Stimulated activated naive CD4-positive, alpha-beta T cell (primary cell): ENCODE data around the gene FSTL4.
A peak's percentile ranks its signal among the peaks of the same experiment; 100 is the strongest.
"Not testable (repeated sequence)": the region's sequence is repeated elsewhere in the genome, so short reads cannot be mapped to it uniquely, and the experiment has no call there.

Experiments used
- DNase-seq, 6 experiments: peaks; one replicate each; lab custom pipeline; 2025; lab: John Stamatoyannopoulos, UW

The FSTL4 gene

GRCh38 chr5:133222040-133222439, 390.3 kb downstream of the FSTL4 start:
- no peak for DNase-seq

DNA sequence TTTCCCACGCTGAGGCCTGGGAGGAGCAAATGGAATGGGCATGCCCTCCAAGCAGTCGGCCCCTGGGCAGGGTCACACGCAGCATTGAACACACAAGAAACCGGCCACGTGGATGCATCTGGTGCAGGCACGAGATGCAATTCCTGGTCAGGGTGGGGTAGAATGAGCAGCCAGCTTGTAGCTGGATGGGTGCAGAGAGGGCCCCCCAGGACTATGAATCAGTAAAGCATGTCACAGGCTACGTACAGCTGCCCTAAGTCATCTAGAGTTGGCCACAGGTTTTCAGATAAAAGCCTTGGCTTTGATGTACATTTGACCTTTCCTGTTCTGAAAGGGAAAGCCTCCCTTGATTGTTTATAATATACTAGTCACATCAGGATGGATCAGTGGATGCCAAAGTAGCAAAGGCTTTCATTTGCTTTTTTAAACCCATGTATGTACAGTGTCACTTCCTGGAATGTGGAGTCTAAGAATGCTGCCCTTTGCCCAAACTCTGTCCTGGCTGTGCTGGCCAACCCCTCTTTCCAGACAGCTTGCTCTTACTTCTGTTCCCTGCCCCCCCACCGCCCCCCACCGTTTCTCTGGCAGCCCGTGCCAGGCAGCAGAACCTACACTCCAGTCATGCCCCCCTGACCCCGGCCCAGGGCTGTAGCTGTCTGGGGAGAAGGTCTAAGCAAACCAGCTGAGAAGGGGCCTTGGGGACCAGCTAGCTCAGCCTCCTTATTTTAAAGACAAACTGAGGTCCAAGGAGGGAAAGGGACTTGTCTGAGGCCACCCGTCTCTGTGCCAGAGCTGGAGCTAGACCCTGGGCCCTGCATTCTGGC, 391.3 kb downstream of the FSTL4 start:
- DNase-seq, result no peak

- peak in 1 of 6 experiments; percentile 2 for DNase-seq
Measured at GRCh38 chr5:133219296-133219695, 393.0 kb downstream of the FSTL4 start.

DNA sequence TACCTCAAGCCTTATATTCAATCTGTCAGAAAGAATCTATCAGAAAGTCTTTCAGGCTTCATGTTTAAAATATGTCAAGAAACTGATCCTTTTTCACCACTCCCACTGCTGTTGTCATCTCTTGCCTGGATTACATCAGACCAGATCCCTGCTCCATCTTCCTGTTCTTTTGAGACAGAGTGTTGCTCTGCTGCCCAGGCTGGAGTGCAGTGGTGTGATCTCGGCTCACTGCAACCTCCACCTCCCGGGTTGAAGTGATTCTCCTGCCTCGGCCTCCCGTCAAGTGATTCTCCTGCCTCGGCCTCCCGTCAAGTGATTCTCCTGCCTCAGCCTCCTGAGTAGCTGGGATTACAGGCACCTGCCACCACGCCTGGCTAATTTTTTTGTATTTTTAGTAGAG, 396.2 kb downstream of the FSTL4 start:
- DNase-seq, result not testable (repeated sequence)

DNA sequence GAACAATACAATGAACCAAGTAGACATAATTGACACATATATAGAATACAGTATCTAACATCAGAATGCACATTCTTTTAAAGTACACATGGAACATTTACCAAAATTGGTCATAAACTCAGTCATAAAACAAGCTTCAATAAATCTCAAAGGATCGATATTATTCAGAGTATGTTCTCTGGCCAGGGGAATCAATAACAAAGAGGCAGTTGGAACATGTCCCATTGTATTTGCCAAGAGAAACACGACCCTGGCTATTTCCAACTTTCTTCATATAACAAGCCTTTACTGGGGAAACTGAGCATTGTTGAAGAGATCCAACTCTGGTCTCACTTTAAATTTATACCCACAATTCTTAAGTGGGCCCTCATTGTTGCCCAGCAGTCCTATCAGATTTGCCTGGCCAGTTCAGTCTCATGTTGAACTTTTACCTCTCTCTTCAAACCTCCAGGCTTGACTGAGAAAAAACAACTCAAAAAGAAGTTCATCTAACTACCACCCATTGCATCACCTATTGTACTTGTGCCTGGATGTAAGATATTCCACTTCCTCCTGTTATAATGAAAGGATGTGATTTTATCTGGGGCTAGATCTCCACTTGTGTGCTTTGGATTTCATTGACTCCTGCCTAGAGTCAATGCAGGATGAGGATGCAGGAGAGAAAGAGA, 398.1 kb downstream of the FSTL4 start:
- no peak for DNase-seq

GRCh38 chr5:133205649-133206048, 406.7 kb downstream of the FSTL4 start:
- no peak for DNase-seq

DNA sequence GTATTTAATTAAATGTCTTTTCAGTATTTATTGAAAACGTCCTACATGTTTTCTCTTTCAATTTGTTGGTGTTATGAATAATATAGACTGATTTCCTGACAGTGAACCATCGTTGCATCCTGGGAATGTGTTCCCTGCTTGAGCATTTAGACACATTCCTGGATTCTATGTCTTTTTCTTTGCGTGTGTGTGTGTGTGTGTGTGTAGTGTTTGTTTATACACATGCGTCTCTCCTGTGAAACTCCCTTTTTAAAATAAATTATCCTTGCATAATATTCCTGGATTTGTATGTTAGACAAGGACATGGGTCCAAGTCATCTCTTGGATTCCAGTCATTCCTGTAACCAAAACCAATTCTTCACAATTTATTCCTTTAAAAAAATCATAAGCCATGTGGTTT, 407.1 kb downstream of the FSTL4 start:
- no peak for DNase-seq

GRCh38 chr5:133203317-133204305, 408.7 kb downstream of the FSTL4 start:
- no peak for DNase-seq

DNA sequence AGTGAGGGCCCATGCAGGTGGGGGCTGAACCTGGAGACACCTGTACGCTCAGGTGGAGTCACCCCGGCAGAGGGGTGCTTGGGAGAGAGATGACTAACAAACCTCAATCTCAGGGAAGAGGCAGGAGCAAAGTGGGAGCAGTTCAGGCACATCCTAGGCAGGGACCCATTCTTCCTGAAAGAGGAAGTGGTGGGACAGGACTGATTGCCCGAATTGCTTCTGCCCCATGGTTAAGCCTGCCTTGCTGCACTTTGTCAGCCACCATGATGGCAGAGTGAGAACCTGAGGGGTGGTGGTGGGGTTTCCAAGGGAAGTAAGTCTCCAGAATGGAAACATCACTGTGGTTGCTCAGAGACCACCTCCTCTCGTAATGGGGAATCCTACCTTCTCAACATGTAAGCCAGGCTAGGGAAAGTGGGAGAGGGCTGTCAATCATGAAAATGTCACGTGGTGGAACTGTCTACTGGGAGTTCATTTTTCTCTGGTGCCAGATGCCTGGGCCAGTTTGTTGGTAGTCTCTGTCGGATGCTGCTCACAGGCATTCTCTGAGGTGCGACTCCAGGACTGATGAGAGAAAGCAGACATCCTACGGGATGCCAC, 410.2 kb downstream of the FSTL4 start:
- DNase-seq, result no peak

- no peak for DNase-seq
Measured at GRCh38 chr5:133201310-133201709, 411.0 kb downstream of the FSTL4 start.

DNA sequence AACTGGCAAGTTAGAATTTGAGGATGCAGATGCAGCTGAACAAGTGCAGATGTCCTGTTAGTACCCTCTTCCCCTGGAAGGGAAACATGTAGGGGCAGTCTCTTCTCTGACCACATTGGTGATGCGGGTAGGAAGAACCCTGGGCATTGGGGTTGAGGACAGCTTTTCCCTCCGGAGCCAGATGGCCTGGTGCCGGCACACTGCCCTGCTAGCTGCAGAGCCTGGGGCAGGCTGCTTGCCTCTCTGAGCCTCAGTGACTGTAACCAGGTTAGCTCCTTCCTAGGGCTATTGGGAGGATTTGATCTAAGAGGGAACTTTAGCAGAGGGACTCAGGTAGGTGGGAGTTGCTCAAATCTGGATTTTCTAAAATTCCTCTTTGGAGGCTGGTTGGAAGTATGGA, 412.1 kb downstream of the FSTL4 start:
- DNase-seq, result no peak

GRCh38 chr5:133199417-133200178, 412.7 kb downstream of the FSTL4 start:
- no peak for DNase-seq

GRCh38 chr5:133198511-133198910, 413.8 kb downstream of the FSTL4 start:
- no peak for DNase-seq

DNA sequence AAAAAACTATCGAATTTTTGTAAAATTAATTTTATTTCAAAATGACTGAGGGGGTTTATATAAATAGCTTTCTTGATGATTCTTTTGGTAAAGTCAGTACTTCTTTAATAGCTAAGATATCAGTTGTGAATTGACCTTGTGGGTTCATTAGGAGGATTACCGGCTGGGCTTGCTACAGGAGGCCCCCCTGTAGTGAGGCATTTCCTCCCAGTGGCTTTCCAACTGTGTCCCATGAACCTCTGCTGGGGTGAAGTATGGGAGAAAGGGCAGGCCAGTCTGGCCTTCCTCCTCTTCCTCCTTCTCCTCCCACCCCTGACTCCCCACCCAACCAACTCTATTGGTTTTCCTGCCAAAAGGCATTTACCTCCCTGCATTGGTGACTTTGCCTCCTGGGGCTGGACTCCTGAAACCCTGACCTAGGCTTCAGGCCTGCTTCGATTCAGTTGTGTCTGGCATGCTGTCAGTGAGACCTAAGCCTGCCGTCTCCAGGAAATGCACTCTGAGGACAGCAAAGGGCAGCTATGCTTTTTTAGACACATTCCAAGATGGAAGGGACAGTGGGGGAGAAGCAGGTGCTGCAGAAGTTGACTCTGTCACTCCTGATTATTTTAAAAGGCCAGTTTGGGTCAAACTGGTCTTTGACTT, 415.8 kb downstream of the FSTL4 start:
- no peak for DNase-seq

GRCh38 chr5:133195250-133195649, 417.1 kb downstream of the FSTL4 start:
- DNase-seq, result no peak

DNA sequence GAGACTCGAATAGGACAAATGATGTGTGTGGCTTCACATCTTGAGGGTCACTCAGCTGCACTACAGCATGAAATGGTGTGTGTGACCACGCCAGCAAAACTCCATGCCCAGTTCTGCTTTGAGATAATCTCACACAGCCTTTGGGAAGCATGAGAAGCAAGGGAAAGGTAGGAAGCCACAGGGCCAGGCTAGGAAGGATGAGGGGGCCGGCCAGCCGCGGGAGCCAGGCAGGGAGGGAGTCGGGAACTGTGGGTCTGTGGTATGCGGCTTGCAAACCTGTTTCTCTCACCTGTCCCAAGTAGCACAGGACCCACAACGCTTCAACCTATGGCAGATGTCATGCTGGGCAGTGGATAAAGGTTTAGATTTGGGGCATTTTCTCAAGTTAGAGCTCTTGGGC, 418.5 kb downstream of the FSTL4 start:
- DNase-seq, result no peak

DNA sequence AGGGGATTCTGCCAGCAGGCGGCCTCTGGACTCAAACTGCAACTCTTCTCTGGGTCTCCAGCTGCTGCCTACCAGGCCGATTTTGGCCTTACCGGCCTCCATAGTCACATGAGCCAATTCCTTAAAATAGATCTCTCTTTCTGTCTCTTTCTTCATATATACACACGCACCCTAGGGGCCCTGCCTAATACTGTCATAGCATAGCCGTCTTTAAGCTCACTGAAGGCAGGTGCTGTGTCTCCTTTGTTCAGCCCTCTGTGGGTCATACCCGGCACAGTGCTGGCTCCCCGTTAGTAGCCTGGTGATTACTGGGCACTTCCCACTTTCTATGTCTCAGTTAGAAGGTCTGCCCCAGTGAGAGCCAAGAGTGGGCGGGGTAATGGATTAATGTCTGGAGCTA, 419.6 kb downstream of the FSTL4 start:
- no peak for DNase-seq

DNA sequence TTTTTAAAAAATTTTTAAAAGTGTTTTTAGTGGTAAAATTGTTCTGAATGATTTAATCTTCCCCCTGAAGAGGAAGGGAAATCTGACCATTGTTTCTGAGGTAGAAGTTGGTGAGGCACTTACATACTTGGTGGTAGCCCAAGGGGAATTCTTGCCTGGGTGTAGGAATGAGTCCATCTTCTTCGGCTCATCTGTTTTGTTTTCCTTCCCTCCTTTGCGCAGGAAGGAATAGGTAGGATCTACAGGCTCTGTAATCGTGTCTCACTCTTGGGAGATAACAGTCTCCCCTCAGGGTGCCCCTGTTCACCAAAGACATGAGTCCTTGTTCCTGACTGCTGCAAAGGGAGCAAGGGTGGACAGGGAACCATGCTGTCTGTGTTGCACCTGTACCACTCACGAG, 422.5 kb downstream of the FSTL4 start:
- DNase-seq, result no peak

DNA sequence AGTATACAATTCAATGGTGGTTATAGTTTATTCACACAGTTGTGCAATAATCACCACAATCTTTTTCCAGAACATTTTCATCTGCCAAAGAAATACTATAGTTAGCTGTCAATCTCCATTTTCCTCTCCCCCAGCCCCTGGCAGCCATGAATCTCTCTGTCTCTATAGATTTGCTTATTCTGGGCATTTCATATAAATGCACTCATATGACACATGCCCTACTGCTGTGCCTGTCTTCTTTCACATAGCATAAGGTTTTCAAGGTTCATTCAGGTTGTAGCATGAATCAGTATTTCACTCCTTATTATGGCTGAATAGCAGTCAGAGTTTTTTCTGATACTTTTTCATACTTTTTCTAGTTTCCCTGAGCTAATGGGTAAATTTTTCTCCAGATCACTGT, 432.9 kb downstream of the FSTL4 start:
- no peak for DNase-seq

GRCh38 chr5:133170756-133171387, 441.5 kb downstream of the FSTL4 start:
- peak; percentile 58 to 92 (median 83) for DNase-seq
